CD4-positive, alpha-beta T cell treated with Interleukin-4 for 1 hour (primary cell): ENCODE measurements around the gene PEX14.
A peak's percentile ranks its signal among the peaks of the same experiment; 100 is the strongest.
"Not testable (repeated sequence)": the region's sequence is repeated elsewhere in the genome, so short reads cannot be mapped to it uniquely, and the experiment has no call there.

Source experiments
- DNase-seq, 2 donors: peaks; one replicate each; pipeline ENCODE4 v3.0.0-alpha.2; 2020 to 2022

PEX14 gene

GRCh38 chr1:10497109-10497508 lies 22.4 kb downstream of the PEX14 start:
- DNase-seq: peak in 1 of 2 donors; percentile 45

DNA sequence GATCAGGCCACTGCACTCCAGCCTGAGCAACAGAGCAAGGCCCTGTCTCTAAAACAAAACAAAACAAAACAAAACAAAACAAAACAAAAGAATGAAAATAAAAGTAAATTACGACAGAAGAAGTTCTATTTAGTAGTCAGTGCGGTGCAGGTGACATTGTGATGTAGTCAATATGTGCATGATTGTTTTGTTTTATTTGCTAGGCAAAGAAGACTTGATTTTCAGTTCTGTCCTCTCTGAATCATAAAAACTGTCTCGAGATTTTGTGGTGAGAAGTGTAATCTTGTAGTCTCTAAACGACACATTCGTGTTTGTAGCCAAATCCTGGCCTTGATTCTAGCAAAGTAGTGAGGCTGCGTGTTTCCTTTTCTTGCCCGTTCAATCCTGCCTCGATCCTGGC lies 23.5 kb downstream of the PEX14 start:
- no peak for DNase-seq

DNA sequence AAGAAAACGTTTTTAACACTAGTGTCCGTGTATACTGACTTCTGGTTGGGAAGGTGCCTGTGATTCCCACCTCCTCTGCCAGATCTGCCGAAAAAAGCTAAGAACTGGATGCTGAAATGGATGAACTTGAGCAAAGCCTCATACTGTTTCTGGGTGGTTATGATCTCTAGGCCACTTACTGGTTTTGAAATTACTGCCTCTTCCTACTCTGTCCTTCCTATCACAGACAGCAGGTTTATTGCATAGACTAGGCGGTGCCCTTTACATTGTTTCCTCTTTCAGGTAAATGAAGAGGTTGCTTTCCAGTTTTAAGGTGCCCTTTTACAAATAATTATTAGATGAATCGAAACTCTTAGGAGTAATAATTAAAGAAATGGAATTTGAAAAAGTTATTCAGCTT lies 27.5 kb downstream of the PEX14 start:
- DNase-seq: no peak

- DNase-seq: no peak
Measured at GRCh38 chr1:10504249-10504648, 29.5 kb downstream of the PEX14 start.

DNA sequence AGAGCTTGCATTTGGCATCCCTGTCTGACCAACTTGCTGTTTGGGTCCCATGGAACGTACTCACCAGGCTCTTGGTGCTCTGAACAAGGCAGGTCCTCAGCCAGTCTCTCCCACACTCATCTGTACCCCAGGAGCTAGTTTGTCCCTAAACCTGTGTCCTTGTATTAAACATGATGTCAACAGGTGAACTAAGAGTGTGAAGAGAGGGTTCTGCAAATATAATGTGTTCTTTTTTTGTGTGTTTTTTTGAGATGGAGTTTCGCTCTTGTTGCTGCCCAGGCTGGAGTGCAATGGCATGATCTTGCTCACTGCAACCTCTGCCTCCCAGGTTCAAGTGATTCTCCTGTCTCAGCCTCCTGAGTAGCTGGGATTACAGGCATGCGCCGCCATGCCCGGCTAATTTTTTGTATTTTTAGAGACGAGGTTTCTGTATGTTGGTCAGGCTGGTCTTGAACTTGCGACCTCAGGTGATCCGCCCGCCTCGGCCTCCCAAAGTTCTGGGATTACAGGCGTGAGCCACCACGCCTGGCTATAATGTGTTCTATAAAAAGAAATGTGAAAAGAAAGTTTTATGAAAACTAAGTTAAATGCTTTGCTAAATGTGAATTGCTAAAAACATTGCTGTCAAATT lies 31.4 kb downstream of the PEX14 start:
- not testable (repeated sequence) for DNase-seq

DNA sequence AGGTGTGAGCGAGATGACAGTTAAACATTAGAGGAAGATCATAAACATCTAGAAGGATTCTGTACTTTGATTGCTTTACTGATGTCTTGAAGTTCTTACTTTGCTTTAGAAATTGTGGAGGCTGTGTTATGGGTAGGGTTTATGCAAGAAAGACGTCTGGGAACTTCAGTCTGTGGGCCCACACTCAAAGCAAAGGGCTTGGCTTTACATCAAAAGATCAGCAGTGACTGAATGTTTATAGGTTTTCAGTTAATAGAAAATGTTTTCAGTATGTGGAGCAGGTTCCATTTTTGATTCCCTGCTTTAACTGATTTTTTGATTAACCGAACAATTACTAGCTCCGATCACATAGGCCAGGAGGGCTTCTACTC lies 31.9 kb downstream of the PEX14 start:
- DNase-seq: no peak

DNA sequence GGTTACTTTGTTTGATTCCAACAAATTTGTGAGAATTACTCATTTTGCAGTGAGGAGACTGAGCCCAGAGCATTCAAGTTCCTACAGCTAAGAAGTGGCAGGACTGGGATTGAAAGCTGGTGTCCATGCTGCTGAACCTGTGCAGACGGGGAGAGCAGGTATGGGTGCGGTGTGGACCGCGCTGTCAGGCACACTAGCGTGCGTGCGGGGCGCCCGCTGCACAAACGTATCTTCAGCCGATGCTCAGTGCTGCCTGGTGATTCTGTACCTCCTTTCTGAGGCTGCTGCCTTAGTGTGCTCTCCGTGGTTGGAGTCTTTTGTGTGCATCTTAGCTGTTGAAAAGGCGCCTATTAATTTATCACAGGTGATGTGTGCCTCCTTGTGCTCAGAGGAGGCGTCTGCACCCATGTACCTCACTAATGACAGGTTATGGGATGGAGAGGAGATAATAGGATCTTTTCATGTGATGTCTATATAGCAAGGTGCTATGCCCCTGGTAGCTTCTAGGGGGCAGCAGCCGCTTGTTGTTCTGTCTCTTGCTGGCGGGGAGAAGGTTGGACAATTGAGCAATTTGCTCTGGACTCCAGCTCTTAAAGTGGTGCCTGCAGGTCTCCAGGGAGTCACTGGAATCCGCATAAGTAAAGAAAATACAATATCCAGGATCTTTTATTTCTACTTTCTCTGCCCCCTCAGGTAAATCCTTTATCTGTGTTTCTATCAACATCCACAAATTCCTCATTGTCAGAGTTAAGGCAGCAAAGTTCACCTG lies 32.5 kb downstream of the PEX14 start:
- DNase-seq: peak; percentile 62 to 73

- no peak for DNase-seq
Measured at GRCh38 chr1:10508511-10508951, 33.8 kb downstream of the PEX14 start.

DNA sequence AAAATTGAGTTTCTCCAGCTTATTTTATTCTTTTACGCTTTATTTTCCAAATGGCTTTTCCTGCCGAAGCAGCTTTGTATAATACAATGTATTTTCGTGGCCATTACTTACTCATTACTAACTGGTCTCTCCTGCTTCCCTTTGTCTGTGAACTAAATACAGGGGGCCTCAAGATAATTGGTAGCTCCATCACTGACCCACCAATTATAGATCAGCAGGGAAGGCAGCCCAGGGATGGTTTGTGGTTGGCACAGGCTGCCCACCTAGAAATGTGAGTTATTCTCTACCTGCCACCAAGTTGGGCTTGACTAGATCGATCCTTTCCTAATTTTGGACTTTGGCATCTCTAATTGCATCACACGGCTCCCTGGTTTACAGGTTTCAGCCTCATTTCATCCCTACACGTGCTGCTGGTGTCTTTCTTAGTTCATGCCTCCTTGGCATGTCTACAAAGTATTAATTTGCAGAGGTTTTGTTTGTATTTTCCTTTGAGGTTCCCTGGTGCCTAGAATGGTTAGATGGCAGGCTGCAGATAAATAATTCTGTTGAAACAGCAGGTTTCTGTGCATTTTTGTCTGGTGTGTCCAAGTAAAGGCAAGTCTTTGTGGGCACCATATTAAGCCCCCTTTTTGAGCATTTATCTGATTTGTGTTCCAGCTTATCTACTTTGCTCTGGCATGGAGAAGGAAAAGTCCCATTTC lies 35.2 kb downstream of the PEX14 start:
- DNase-seq: no peak

- peak; percentile 61 to 81 for DNase-seq
Measured at GRCh38 chr1:10510520-10511493, 36.1 kb downstream of the PEX14 start.

- DNase-seq: no peak
Measured at GRCh38 chr1:10511494-10511885, 36.7 kb downstream of the PEX14 start.

- DNase-seq: no peak
Measured at GRCh38 chr1:10513199-10513598, 38.4 kb downstream of the PEX14 start.

- DNase-seq: peak in 1 of 2 donors; percentile 55
Measured at GRCh38 chr1:10514490-10515235, 39.9 kb downstream of the PEX14 start.

GRCh38 chr1:10515301-10515975 lies 40.7 kb downstream of the PEX14 start:
- no peak for DNase-seq

DNA sequence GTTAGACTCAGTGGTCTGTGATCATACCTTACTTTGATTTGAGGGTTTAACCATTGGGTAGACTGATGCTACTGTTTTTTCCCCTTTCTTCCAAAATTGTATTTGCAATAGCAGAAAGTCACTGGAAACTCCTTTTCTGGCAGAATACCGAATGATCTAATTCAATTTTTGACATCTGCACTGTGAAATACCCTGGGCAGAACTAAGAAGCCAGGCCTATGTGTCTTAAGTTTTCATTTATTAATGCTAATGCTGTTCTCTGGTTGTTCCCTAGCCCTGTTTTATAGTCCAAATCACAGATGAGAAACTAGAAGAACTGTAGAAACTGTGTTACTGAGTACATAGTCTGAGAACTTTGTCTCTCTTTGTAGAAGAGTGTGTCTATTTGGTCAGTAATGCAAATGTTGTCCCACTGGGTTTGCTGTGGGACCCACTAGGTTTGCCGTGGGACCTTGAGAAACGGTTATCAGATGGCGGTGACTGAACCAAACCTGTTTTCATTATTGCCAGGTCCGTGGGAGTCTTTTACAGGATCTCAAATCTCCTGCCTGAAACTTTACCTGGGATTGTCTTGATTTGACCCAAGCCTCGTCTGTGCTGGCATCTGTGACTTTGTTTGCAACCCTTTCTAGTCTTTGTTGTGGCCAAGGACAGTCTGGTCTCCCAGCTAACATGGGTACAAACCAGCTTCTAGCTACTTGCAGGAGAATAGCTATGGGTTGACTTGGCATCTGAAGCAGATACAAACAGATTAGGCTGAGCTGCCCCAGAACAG lies 41.4 kb downstream of the PEX14 start:
- DNase-seq: no peak

DNA sequence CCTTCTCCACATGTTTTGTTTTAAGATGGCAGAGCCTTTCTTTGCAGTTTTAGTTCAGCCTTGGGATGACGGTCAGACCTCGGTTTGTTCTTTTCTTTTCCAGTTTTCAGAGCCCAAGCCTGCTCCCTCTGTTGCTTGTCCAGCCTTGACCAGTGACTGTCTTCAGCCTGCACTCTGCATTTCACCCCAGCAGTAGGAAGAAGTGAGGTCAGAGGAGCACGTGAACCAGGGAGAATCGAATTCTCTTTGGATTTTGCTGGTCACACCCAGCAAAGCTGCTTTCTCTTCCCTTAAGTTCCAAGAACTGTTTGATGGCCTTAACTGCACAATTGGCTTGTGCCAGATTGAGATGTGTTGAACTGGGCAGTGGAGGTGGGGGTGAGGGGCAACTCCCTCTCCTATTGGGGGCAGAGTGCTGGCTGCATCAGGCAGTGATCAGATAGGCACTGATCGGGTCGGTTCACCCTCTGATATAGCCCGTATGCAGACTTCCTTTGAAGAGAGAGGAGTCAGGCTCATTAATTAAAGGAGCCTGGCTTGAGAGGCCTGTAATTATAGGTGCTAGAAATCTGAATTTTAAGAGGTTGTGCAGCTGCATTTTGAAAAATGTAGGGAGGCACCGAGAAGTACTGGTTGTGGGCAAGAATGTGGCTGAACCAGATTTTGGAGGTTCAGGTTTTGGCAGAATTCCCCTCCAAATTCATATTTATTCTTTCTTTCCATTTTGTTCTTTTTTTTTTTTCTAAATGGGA lies 42.4 kb downstream of the PEX14 start:
- DNase-seq: no peak

DNA sequence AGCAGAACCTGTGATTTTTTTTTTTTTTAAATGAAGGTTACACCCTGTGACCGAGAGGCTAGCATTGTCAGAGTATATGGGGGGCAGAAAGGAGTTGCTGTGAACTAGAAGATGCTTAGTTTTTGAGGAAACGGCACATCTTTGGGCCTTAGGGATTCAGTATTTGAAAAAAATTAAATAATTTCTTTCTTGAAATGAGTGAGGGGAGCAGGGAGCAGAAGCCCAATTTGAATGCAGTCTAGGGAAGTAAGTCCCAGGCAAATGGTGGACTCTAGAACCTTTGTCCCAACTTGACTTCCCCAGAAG lies 42.9 kb downstream of the PEX14 start:
- DNase-seq: no peak

GRCh38 chr1:10519016-10519417 lies 44.3 kb downstream of the PEX14 start:
- DNase-seq: no peak

- DNase-seq: no peak
Measured at GRCh38 chr1:10520497-10520896, 45.7 kb downstream of the PEX14 start.

GRCh38 chr1:10520952-10521351 lies 46.2 kb downstream of the PEX14 start:
- no peak for DNase-seq
